AG09319 (cell line): ENCODE measurements around the gene MYO15A.

Source experiments
- DNase-seq: peaks from one replicate; pipeline ENCODE4 v3.0.0-alpha.2; 2010; ENCODE audit warnings: low read depth; ENCODE audit errors: extremely low read depth
- CTCF ChIP-seq: IDR thresholded peaks from 2 replicates; pipeline ENCODE4 v1.5.1; 2011; ENCODE audit warnings: low read depth, mild to moderate bottlenecking, inconsistent platforms, low read length, moderate library complexity

Gene MYO15A

GRCh38 chr17:18146259-18146658 is 37.7 kb downstream of the MYO15A start:
- no peak for DNase-seq
- no peak for TF ChIP-seq CTCF

DNA sequence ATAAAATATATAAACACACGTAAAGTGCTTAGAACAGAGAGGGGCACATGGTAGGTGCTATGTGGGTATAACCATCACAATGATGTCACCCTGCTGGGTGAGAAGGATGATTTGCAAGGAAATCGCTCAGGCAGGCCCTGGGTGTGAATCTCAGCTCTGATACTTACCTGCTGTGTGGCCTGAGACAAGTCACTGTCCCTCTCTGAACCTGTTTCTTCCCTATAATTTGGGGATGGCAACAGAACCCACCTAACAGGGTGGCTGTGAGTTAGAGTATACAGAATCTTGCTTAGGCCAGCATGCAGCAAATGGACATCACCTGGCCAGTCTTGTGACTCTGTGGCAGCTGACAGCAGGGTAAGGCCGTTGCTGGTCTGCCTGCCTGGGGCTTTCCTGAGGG is 38.4 kb downstream of the MYO15A start:
- no peak for TF ChIP-seq CTCF
- no peak for DNase-seq

DNA sequence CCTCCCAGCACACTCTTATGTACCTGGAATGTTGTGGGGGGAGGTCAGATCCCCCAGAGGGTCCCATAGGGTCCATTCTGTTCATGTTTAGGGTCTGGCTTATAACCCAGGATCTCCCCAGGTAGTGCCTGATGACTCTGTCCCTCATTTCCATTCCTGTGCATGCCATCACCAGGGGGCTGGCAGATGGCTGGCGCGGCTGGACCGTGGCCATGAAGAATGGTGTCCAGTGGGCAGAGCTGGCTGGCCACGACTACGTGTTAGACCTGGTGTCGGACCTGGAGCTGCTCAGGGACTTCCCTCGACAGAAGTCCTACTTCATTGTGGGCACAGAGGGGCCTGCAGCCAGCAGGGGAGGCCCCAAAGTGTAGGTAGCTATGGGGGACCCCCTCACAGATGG is 40.0 kb downstream of the MYO15A start:
- no peak for TF ChIP-seq CTCF
- no peak for DNase-seq

GRCh38 chr17:18151290-18151689 is 42.7 kb downstream of the MYO15A start:
- no peak for TF ChIP-seq CTCF
- no peak for DNase-seq

DNA sequence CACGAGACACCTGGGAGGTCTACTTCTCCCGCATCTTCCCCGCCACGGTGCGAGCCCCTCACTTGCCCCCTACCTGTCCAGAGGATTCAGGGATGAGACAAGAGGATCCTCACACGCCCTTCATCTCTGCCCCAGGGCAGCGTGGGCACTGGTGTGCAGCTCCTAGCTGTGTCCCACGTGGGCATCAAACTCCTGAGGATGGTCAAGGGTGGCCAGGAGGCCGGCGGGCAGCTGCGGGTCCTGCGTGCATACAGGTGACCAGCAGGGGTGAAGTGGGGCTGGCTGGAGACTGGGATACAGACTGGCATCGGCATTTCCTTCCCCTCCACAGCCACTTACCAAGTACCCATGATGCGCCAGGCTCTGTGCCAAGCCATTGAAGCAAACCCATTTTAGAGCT is 46.6 kb downstream of the MYO15A start:
- no peak for TF ChIP-seq CTCF
- no peak for DNase-seq

DNA sequence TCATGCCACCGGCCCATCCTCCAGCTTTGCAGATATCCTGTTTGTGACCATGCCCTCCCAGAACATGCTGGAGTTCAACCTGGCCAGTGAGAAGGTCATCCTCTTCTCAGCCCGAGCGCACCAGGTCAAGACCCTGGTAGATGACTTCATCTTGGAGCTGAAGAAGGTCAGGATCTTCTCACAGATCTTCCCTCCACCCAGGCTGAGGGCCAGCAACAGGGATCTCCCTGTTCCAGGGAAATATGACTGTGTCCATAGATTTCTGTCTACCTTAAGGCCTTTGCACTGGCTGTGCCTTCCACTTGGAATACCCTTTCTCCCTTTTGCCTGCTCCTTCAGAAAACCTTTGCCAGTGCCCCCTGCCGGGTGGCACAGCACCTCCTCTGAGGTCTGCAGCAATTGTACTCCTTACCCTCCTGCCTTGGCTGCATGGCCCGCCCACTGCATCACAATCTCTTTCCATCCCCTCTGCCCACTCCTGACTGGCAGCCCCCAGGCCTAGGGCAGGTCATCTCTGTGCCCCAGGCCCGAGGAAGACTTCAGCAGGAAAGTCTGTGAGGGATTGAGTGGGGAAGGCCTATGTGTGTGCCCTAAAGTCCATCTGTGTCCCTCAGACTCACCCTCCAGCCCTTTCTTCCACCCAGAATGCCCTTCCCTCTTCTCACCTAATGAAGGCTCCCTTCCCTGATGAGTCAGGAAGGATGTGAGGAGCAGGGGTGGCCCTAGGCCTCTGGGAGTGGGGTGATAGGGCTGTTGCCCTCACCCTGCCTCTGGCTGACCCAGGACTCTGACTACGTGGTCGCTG is 47.8 kb downstream of the MYO15A start:
- no peak for TF ChIP-seq CTCF
- DNase-seq, result no peak

DNA sequence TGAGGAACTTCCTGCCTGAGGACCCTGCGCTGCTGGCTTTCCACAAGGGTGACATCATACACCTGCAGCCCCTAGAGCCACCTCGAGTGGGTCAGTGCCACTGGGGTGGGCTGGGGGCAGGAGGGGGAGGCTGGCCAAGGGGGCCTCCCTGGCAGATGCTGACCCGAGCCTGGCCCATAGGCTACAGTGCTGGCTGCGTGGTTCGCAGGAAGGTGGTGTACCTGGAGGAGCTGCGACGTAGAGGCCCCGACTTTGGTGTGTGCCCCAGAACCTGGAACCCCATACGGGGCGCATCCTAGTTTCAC is 48.4 kb downstream of the MYO15A start:
- no peak for TF ChIP-seq CTCF
- no peak for DNase-seq
